Measurements from ENCODE around the gene CAMTA1.

CAMTA1 gene

DNA sequence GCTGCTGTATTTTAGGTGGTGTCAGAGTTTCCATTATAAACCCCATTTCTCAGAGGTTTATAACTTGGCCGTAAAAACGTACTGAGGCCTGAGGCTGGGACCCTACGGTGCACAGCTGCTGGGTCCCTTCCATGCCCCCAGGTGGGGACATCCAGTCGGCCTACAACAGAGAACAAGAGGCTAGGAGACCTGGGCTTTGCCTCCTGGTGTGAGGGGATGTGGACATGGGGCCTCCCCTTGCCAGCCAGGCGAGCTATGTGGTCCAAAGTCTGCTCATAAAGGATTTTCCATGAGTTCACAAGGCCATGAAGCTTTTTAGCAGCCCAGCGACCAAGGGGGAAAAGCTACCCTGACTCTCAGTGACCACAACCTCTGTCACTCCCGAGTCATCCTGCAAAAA, 724.3 kb downstream of the CAMTA1 start:
- DNase-seq (ENCODE audit: low read depth, low spot score), result no peak

DNA sequence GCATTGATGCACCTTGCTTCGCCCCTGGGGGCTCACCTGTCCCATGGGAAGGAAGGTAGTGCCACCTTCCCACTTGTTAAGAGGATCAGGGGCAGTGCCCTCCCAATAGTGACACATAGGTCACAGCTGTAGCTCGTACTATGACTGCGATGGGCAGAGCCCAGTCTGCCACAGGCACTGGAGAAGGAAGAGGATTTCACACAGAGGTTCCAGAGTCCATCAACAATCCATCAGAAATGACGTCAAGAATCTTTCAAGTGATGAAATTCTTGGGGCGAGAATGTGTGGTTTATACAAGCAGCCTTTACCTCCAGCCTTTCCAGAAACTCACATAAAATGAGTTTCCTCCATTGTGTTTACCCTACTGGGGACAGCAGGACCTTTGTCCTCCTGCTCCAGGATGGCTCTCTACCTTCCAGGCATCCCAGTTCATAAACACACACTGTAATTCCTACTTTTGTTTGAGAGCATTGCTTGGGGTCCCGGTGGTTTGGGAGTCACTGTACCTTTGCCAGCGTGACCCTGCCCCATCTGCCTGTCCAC, 725.2 kb downstream of the CAMTA1 start:
- no peak for DNase-seq (ENCODE audit: low read depth, low spot score)

DNA sequence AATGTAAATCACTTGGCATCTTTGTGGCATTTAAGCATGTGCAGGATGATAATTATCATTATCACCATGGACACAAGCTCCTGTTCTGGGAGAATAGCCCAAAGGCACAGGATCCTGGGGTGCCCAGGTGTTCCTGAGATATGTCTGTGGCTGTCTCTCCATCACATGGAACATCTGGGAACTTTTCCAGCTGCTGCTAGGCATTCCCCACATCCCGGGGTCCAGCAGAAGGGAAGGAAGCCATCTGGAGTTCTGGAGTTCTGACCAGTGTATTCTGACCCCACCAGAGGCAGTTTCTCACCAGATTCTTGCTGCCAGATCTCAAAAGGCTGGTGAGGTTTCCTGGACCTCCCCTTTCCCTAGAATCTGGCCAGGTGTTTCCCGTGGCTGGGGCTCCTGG, 726.1 kb downstream of the CAMTA1 start:
- DNase-seq (ENCODE audit: low read depth, low spot score), result no peak

DNA sequence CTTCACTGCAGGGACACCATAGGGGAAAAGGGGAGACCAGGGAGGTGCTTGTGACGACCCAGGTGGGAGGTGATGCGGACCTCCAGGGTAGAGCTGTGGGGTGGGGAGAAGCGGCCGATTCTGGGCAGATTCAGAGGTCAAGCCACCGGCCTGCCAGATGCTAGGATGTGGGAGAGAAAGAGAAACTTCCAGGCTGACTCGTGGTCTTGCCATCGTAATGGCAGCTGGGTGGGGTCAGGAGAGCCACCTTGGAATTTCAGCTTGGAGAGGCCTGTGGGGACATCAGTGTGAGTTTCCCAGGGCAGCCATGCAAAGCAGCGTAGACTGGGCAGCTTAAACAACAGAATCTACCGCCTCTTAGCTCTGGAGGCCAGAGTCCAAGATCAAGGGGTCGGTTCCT, 727.8 kb downstream of the CAMTA1 start:
- DNase-seq (ENCODE audit: low read depth, low spot score), result no peak

DNA sequence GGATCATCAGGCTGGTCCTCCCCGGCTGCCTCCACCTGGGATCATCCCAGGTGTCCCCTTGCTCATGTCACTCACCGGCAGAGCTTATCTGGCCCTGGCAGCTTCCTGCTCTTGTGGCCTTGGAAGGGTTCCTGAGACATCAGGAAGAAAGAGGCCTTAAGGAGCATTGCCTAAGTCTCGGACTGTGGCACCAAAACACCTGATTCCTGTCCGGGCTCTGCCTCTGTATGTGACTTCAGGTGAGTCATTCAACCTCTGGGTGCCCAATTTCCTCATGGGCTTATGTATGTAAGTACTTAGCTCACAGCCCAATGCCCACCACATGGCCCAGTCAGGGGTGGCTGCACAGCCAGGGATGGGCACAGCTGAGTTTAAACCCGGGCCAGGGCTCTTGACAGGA, 729.9 kb downstream of the CAMTA1 start:
- DNase-seq (ENCODE audit: low read depth, low spot score), result no peak

DNA sequence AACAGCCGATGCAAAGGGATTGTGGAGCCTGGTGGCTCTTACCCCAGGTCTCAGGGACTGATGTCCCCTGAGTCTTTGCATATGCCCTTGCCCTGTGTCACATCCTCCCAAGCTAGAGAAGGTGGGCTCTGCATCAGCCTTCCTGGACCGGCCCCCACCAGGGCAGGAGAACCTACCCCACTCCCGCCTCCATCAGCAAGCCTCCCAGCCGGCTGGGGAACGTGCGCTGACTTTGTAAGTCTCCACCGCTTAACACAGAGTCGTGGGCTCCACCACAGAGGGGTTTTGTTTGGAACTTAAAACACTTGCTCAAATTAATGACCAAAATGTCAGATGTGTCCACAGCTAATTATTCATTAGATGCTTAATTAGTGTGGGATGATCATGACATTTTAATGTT, 730.6 kb downstream of the CAMTA1 start:
- no peak for DNase-seq (ENCODE audit: low read depth, low spot score)

DNA sequence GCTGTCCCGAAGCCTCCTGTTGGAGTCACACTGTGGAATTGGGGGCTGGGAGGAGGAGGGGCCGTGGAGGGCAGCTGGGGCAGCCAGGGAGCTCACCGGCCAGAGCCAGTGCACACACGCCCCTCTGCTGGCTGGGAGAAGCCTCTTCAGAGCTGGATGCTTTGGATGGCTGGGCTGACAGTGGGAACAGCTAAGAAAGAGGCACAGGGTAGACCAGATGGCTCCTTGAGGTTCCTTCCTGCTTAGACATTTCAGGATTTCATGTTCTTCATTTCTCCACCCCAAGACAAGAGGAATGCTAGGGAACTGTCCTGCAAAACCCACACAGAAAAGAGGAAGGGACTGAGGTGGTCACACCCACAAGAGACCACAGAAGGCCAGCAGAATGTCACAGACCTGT, 731.1 kb downstream of the CAMTA1 start:
- DNase-seq (ENCODE audit: low read depth, low spot score), result no peak

DNA sequence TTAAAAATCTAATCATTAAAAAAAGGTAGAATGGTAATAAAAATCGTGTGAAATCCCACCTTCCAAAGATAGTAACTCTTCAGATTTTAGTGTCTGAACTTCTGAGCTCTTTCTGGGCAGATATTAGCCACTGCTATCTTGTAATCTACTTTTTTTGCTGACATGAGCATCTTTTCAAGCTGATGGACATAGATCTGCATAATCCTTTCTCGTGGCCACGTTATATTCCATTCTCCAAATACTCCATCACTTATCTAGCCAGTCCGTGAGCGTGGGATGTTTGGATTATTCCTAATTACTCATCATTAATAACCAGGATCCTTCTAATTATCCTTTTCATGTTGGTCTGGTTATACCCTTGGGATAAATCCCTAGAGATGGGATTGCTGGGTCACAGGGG, 731.7 kb downstream of the CAMTA1 start:
- no peak for DNase-seq (ENCODE audit: low read depth, low spot score)

DNA sequence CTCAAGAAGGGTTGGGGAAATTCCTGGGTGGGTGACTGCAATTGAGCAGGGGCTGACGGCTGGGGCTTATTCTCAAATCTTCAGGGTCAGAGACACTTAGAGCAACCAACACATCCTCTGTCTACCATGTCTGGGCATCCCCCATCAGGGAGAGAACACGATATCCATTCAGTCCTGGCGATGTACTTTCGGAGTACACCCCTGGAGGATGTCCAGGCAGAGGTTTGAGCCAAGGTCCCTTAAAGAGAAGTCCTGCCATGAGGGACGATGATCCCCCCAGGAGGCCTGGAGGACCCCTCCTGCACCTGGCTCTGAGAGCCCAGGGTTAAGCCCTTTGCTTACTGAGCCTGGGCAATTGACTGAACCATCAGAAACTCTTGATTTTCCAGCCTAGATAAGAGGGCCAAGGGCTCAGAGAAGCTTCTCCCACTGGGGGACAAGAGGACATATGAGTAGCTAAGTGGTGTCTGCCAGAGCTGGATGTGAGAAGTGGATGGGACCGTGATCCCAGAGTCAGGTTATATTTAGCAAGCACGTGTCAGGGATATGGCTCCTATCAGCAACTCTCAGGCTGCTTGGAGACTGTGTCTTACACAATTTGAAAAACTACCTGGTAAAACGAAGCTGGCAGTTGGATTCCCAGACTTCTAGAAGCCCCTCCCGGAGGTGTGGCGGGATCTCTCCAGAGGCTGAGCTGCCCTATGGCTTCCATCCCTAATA, 732.5 kb downstream of the CAMTA1 start:
- DNase-seq (ENCODE audit: low read depth, low spot score), result no peak

DNA sequence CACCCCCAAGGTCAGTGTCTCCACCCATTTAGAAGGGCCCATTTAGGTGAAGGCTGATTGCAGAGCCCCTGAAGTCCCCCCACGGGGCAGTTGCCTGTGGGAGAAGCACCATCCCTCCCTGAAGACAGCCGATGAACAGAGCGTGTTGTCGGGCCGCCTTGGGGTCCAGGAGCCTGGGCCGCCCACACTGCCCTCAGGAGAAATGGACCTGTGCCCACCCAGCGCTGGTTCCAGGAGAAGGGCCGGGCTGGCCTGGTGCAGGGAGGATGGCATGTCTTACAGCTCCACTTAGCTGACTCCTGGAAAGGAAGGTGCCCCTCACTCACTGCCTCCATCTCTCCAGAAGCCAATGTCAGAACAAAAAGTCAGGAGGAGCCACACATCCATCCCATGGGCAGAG, 733.2 kb downstream of the CAMTA1 start:
- no peak for DNase-seq (ENCODE audit: low read depth, low spot score)

DNA sequence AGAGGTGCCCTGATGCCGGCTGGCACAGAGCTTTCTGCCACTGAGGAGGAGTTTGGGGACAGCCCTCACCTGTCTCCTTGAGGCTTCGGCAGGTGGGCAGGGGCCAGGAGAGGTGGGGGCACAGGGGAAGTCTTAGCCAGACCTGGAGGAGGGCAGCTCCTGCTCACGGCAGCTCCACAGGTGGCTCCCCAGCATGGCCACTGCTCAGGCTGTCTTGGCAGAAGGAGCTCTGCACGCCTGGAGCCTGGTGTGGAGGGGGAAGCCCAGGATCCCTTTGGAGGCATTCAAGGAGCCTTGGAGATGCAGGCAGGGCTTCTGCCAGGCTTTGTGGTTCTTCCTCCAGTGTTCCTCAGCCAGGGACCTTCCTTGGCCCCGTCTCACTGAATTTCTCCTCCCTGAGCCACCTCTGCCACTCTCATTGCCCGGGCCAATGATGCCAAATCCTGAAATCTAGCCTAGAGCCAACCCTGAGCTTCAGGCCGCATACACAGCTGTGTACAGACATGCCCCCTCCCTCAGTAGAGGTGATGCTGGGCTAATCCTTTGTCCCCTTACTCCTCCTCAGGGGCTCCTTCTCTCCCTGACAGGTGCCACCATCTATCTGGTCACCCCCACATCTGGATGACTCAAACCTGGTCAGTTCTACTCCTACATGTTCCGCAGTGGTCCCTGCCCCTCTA, 734.1 kb downstream of the CAMTA1 start:
- DNase-seq (ENCODE audit: low read depth, low spot score), result no peak

DNA sequence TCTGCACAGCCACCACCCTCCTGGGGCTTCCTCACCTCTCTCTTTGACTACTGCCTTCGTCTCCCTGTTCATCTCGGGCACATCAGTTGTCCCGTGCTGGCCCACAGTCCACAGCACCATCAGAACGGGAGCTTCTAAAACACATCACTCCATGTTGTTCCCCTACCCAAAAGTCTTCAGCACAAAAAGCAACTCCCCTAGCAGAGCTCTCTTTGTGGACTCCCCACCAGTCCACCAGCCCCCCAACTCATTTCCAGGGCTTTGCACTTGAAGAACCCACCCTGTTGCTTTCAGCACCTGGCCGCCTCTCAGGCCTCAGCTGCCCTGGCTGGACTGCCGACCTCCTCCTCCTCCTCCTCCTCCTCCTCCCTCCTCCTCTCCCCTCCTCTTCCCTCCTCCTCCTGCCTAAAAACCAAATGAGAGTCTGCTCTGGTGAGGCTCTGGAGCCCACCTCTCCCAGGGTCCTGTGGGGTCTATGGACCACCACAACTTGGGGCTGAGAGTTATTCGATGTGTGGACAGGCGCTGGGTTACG, 734.7 kb downstream of the CAMTA1 start:
- no peak for DNase-seq (ENCODE audit: low read depth, low spot score)

DNA sequence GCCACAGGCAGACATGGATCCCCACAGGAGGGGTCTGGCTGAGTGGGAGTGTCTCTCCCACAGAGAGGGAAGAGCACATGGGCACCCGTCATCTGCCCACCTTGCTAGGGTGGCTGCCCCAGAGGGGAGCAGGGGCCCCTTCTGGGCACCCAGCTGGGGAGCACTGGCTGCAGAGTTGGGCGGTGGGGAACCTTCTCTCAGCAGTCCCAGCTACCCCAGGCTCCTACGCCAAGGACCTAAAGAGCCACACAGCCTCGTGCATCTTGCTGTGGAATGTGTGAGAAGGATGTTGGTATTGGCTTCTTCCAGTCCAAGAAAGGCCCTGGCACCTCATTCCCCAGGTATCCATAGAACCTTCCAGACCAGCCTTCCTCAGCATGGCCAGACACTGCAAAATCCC, 735.2 kb downstream of the CAMTA1 start:
- DNase-seq (ENCODE audit: low read depth, low spot score), result no peak

DNA sequence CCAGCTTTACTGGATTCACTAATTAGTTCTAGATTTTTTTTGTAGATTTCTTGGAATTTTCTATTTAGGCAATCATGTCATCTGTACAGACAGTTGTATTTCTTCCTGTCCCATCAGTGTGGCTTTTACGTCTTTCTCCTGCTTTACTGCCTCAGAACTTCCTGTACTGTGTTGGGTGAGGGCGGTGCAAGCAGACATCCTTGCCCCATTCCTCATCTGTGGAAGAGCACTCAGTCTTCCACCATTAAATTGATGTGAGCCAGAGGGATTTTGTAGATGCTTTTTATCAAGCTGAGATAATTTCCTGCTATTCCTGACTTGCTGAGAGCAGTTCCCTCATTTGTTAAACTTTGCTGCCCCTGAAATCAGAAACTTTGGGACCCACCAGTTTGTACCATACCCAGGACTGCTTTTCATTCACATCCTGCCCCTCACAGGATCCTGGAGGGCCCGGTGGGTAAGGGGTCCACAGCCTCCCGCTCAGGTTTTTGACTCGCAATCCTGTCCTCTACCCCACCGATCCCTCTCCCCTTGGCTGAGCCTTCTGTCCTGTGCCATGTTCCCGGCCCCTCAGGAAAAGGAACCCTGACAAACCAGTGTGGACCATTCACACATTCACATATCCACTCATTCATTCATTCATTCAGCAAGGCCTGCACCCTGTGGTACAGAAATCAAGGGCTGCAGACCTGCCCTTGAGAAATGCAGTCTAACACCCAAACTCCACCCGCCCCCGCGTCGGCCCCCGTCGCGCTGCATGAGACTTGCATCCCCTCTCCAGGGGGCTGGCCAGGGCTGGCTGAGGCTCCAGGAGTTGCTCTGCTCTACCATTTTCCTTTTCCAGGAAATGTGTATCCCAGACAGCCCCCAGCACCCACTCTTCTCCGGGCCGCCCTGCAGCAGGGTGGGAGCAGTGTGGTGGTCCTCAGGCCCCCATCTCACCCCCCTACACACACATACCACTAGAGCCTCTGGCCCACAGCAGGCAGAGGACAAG, 739.4 kb downstream of the CAMTA1 start:
- DNase-seq (ENCODE audit: low read depth, low spot score), result no peak

DNA sequence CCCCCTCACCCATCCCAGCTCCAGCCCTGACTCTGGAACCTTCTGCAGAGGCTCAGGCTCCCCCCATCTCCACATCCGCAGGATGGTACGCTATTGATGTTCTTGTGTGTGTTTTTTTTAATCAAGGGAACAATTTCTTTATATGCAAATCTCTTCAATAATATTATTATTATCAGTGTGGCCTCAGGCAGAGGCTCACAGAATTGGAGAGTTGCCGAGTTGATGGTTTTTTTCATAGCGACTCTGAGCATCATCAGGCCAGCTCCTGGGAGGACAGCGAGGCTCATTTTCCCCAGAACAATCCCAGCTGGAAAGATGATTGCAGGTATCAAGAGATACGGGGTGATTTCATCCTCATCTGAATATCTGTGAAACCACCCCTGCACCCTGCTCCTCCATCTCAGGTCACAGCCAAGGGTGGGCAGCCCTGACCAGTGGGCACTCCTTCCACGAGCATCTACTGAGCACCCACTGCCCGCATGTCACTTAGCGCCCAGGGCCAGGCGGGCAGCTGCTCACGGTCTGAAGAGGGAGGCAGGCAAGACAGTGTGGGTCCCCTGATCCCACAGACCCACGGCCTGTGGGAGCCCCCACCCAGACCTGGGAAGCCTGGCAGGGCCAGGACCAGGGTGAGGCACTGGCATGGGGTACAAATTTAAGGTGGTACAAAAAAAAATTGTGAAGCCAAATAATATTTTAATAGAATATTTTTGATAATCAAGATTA, 740.2 kb downstream of the CAMTA1 start:
- no peak for DNase-seq (ENCODE audit: low read depth, low spot score)

DNA sequence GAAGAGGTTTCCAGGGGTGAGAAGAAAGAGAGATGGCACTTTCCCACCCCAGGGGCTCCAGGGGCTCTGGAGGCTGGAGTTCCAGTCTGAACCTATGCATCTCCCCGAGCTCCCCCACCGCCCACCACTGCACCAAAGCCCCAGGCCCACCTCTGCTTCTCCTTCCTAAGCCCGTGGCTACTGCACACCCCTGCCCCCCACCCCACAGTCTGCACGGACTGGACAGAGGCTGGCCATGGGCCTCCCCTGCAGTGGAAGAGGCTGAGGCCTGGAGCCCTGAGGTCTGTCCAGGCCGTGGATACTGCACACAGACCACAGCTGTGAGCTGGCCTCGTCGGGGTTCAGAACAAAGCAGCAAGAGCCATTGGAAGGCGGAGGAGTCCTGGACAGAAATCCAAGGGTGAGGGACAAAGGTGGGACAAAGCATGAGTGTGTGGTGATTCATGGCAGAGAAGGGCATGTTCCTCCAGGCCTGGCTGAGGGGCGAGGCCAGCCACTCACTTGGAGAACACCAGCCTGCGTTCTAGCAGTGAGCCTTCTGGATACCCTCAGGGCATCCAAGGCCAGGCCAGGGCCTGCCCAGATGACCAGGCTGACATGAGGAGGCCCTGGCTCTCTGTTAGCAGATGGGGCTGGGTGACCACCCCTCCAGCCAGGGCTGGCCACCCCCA, 741.1 kb downstream of the CAMTA1 start:
- DNase-seq (ENCODE audit: low read depth, low spot score), result no peak

DNA sequence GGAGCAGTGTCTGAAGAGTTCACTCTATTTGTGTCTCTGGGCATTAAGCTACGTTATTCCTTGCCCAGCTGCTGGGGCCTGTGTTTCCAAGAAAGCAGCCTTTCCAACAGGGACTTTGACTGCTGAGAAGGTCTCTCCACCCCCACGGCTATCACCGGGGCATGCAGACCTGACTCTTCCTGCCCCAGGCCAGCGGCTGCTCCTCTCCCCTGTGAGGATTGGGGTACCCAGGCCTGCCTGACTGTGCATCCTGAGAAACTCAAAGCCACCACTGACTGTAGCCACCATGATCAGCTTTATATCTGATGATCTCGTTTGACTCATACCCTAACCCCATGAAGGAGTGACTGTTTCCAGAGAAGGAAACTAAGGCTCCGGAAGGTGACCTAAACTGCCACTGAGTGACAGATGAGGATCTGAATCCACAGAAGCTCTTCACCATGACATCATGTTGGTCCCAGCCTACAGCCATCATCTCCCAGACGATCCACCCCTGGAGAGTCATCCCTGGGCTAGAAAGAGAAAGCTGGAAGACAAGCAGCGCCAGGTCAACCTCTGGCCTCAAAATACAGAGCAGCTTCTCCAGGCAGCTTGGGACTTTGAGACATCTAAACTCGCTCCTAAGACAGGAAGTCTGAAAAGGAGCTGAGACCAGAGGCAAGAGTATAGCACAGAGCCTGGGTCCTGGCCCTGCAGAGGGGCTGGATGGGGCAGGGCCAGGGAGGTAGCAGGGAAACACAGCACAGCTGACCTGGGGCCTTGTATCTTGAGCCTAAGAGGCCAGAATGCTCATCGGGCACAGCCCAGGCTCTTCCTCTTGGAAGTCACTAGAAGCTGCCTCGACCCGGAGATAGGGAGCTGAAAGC, 741.8 kb downstream of the CAMTA1 start:
- no peak for DNase-seq (ENCODE audit: low read depth, low spot score)

DNA sequence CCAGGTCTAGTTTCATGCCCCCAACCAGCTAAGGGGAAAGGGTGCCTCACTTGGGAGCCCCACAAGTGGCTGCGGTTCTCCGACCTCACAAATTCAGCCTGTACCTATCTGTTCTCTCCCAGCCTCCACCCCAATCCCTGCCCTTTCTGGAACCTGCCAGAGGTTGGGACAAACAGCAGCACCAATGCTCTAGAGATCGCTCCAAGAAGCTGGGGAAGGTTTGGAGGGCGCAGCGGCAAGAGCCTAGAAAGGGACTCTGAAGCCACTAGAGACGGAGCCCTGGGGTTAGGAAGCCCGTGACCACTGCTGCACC, 742.4 kb downstream of the CAMTA1 start:
- DNase-seq (ENCODE audit: low read depth, low spot score), result no peak

DNA sequence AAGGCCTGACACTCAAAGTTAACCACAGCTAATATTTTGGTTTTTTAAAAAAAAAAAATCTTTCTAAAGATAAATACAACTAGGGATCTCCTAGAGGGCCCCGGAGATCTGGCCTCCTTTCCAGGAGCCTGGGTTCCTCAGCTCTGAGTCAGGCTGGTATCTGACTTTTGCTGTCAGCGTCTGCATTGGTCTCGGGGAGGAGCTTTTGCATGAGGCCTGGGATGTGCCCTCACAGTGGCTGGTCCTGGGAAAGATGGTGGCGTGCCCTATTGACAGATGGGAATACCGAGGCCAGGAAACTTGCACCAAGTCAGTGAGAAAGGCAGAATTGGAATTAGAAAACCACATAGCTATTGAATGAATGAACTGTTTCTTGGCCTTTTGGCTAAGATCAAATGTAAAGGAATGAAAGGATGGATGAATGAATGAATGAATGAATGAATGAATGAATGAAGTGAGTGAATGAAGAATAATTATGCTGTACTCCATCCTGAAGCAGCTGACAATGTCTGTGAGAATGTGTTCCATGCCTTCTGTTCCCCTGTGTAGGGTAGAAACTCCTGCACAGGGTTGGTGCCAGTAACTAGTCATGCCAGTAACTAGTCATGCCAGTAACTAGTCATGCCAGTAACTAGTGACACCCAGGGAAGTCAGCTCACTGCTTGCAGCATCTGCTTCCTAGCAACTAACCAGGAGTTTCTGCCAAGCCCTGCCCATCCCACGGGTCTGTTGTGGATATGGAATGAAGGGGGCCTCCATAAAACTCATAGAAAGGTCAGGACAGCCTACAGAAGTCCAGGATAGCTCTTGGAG, 743.3 kb downstream of the CAMTA1 start:
- DNase-seq (ENCODE audit: low read depth, low spot score), result no peak
